GM21381 (cell line): ENCODE results near the gene CCNL1.

Experiments used
- ATAC-seq: cut with Tn5 transposase; IDR thresholded peaks from one replicate; pipeline ENCODE4 v1.9.1; 2021; ENCODE audit warnings: mild to moderate bottlenecking, moderate library complexity; ENCODE audit not compliant: unreplicated experiment

Gene CCNL1

GRCh38 chr3:157147099-157147803 lies 12.7 kb downstream of the CCNL1 start:
- no peak for ATAC-seq

GRCh38 chr3:157145606-157146322 lies 14.2 kb downstream of the CCNL1 start:
- no peak for ATAC-seq

DNA sequence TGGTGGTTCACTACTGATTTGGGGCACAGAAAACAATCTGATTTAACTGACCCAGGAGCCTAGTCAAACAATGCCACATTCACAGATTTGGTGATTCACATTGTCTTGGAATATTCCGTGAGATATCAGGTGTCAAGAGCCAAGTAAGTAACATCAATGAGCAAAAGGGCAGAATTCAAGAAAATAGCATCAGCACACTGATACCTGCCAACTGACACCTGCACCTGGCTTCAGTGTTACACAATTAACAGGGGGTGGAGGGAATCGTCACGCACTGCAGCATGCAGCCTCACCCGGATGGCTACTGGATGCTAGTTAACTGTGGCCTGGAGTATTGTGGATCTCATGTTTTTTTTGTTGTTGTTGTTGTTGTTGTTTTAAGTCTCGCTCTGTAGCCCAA lies 17.6 kb downstream of the CCNL1 start:
- no peak for ATAC-seq

DNA sequence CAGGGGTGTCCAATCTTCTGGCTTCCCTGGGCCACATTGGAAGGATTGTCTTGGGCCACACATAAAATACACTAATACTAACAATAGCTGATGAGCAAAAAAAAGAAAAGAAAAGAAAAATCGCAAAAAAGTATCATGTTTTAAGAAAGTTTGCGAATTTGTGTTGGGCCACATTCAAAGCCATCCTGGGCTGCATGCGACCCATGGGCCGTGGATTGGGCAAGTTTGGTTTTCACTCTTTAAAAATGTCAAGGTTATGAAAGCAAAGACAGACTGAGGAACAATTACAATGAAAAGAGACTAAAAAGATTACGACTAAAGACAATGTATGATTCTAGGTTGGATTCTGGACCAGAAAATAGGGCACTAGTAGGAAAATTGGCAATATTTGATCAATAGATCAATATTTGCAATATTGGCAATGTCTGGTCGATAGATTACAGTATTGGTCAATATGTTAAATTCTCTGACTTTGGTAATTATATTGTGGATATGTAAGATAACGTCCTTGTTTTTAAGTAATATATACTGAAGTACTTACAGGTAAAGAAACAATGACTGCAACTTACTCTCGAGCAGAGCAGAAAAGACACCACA lies 19.9 kb downstream of the CCNL1 start:
- no peak for ATAC-seq

- ATAC-seq, result no peak
Observed at GRCh38 chr3:157136647-157137387, 23.1 kb downstream of the CCNL1 start.

- ATAC-seq, result no peak
Observed at GRCh38 chr3:157135671-157136396, 24.1 kb downstream of the CCNL1 start.

DNA sequence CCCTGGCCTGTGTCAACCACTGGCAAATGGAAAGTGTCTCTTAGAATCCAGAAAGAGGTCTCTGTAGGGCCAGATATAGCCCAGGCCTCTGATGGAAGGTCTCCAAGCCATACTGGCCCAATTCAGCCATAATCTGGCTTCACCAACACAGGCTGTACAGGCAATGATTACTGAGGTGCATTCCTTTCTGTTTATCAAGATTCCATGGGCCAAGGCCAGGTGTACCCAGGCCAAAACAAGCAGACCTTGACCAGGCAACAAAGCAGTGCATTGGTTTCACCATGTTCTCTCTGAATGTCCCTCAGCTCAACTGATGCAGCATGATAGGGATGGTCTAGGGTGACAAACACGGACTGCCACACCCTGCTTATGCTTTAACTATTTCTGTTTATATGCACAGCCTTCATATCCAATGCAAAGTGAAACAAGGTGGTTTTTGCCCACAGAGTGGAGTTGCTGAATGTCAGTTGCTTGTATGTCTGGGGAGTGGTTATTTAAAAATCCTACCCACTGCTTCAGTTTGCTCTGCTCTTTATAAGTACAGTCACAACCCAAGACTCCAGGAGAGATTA lies 25.2 kb downstream of the CCNL1 start:
- ATAC-seq, result peak; percentile 60

DNA sequence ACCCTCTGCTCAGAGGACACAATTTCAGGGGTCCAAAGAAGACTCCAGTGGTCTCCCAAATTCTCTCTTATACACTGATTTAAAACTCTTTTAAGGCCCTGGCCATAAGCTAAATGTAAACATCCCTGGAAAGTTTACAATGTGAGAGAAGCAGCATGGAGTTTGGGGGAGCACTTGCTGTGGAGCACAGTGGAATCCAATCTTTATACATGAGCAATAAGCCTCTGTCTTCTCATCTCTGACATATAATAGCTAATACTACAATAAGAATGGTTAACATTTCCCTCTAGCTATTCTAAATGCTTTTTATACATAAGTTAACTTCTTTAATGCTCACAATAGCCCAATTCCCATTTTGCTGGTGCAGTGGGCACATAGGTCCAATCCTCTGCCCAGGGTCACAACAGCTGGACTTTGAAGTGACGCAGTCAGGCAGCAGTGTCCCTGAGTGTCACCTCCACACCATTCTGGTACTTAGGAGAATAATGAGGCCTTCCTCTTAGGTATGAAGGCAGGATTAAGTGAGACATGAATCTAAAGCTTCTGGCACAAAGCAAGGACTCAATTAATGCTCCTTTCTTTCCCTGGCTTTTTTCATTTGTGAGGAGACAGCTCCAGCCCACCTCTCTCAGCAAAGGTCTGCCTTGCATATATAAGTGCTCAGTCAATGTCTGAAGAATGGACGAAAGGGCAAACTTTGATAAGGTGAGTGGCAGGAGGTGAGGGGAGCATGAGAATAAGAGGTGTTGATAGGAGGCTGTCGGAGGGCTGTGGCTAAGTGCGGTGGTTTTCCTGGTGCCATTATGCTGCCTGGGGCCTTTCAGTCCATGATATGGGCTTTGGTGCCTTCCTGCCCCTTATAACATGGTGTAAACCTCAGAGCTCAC lies 26.3 kb downstream of the CCNL1 start:
- ATAC-seq, result no peak

DNA sequence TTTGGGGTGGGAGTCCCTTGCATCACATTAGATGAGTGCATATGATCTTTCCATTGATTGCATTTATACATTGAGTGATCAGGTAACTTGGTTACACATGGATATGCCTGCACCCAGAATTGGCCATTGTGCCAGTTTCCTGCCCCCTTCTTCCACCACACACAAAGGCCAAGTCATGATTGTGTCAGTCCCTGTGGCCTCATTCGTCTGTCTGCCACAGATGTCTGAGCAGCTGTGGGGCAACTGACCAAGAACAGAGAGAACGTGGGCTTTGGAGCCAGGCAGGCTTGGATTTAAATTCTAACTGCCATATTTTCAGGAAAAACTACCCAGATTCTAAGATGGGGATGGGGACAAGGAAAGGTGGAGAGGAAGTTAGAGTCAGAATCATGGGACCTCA lies 27.0 kb downstream of the CCNL1 start:
- ATAC-seq, result no peak

- ATAC-seq, result no peak
Observed at GRCh38 chr3:157132341-157132740, 27.6 kb downstream of the CCNL1 start.

GRCh38 chr3:157131861-157132260 lies 28.1 kb downstream of the CCNL1 start:
- no peak for ATAC-seq

GRCh38 chr3:157130467-157131251 lies 29.3 kb downstream of the CCNL1 start:
- no peak for ATAC-seq

DNA sequence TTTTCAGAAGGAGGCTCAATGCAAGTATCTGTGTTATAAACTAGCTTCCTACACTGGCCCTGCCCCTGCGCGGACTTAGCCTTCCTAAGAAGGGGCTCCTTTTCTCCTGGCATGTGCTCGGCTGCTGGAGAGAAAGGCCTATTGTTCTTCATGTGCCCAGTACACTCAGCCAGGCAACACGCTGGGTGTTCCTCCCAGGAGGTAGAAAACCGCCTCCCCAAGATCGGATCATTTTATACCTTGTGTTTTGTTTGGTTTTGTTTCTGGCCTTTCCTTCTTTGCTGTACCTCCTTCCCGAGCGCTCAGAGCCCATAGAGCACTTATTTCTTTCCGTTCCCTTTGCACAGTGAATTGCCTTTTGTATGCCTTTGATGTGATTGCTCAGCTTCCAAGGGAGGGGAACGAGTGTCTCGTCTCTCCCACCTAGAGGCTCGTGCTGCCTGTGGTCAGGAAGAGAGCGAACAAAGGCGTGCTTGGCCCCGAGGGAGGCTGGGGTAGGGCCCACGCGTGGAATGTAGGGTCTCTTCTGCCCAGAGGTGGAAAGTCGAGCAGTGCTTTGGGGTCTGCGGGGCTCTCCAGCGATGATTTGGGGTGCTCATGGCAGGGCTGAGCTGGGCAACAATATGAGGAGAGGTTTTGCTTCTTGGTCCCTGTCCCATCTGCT lies 30.0 kb downstream of the CCNL1 start:
- ATAC-seq, result no peak

GRCh38 chr3:157128771-157129681 lies 30.9 kb downstream of the CCNL1 start:
- no peak for ATAC-seq

DNA sequence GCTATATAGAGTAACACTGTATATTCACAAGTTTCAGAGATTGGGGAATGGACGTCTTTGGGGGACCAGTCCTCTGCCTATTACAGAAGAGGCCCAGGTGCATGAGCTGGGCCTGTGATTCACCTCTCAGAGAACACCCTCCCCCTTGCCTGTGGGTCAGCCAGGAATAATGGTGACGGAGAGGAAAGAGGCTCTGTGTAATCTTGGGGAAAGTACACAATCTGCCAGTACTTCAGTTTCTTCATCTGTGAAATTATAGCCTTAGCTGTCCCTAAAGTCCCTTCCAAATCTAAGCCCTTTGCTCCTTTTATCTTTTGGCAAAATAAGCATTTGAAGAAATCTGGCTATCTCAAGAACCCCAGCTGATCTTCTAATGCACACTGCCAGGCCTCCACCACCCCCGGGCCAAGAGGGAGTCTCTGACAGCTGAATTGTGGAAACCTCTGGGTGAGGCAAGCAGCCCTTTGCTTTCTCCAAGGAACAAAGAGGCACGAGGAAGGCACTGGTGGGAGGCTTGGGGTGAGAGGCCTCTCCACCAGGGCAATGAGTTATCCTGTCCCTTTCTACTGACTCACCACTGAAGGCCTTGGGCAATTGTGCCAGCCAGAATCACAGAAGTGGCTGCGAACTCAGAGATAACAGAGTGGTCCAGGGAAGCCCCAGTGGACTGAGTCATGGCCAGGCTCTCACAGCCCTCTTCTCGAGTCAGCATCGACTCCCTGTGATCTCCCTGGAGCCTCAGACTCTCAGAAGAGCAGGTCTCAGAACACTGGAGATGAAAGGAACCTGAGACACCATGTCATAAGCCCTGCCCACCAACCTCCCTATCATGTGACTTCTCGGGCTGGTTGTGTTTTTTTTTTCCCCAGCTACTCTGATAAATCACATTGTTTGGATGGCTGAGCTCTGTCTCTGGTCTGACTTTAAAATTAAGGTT lies 31.8 kb downstream of the CCNL1 start:
- peak; percentile 45 for ATAC-seq

DNA sequence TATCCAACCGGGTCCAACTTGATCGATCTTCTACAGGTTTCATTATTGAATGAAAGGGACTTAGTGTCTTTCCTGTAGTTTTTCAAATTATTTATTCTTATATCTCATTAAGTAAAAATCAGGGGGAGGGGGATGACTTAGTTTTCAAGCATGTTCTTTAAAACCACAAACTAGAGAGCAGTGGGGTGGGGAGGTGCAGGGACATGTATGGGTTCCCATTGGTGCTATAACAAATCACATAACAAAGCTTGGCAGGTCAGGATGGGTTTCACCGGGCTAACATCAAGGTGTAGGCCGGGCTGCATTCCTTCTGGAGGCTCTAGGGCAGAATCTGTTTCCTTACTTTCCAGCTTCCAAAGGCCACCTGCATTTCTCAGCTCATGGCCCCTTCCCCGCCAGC lies 32.7 kb downstream of the CCNL1 start:
- ATAC-seq, result no peak
